ENCODE data around the gene BCLAF3.

Gene BCLAF3

DNA sequence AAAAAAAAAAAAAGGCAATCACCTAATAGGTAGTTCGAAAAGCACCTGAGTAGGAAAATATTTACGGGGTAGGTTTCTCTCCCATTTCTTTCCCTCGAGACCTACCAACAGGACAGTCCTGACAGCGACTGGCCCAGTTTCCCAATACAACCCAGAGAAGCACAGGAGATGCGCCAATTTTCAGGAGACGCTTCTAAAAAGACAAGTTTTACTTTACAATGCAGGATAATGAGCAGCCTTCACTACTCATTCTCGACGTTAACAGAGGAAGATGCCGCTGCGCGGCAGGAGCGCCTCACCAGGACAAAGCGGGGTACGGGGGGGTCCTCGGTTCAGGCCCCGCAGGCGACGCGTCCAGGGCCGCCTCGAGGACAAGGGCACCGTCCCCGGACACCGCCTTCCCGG, 708 bp downstream of the BCLAF3 start:
- Mint-ChIP-seq H3K27ac (no peak overlapping the region), H3K27me3 (no peaks in the 10 kb centered on the region), H3K4me1 (peaks cover 22% of the 10 kb centered on the region), H3K36me3 (no peaks in the 10 kb centered on the region), H3K4me3 (peak overlapping the region; percentile 96), H3K9me3 (no peaks in the 10 kb centered on the region)

DNA sequence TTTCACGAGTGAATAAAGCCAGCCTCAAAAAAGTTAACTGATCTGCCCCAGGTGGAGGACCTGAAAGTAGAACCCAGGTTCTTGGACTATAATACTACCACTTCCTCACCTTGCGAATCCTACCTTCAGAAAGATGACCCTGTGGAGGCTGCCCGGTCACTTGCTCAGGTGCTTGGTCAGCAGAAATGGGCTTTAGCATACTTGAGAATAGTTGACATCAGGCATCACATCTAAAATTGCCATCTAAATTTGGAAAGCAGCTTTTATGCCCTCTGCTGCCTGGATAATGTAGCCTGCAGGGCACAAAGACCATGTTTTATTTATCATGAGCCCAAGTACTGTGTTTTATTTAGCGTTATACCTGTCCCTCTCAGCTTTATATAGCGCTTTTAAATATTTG, 3.0 kb downstream of the BCLAF3 start:
- H3K4me1 Mint-ChIP-seq = peaks cover 22% of the 10 kb centered on the region
- H3K27ac Mint-ChIP-seq = no peak overlapping the region
- no peaks in the 10 kb centered on the region for H3K27me3 Mint-ChIP-seq
- H3K9me3 Mint-ChIP-seq = no peaks in the 10 kb centered on the region
- H3K4me3 Mint-ChIP-seq = no peak overlapping the region
- no peaks in the 10 kb centered on the region for H3K36me3 Mint-ChIP-seq

DNA sequence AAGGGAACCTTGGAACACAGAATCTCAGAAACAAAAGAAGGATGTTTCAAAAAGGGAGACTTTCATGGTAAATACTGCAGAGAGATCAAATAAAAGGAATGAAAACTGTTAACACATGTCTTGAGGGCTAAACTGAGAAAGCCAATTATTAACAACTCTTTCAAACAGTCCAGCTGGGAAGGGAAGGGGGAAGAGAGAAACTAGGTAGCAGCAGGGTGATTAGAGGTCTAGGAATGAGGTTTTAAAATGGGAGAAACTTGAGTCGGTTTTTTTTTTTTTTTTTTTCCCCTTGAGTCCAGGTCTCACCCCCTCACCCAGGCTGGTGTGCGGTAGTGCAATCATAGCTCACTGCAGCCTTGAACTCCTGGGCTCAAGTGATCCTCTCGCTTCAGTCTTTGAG, 4.3 kb downstream of the BCLAF3 start:
- peaks cover 25% of the 10 kb centered on the region for H3K4me1 Mint-ChIP-seq
- no peak overlapping the region for H3K27ac Mint-ChIP-seq
- no peaks in the 10 kb centered on the region for H3K27me3 Mint-ChIP-seq
- no peaks in the 10 kb centered on the region for H3K36me3 Mint-ChIP-seq
- H3K9me3 Mint-ChIP-seq = no peaks in the 10 kb centered on the region
- no peak overlapping the region for H3K4me3 Mint-ChIP-seq

DNA sequence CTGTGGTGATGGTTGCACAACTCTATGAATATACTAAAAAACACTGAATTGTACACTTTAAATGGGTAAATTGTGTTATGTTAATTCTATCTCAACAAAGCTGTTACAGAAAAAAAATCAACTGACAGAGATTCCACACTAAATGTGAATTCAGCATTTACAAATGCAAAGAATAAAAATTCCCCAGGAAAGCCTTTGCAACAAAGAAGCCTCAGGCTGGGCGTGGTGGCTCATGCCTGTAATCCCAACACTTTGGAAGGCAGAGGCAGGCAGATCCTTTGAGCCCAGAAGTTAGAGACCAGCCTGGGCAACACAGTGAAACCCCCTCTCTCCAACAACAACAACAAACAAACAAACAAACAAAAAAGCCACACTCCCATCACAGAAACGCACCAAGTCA, 8.9 kb downstream of the BCLAF3 start:
- Mint-ChIP-seq H3K4me1 (peaks cover 25% of the 10 kb centered on the region), H3K27me3 (no peaks in the 10 kb centered on the region), H3K27ac (no peak overlapping the region), H3K4me3 (no peak overlapping the region), H3K9me3 (peaks cover 5% of the 10 kb centered on the region), H3K36me3 (peaks cover 12% of the 10 kb centered on the region)

DNA sequence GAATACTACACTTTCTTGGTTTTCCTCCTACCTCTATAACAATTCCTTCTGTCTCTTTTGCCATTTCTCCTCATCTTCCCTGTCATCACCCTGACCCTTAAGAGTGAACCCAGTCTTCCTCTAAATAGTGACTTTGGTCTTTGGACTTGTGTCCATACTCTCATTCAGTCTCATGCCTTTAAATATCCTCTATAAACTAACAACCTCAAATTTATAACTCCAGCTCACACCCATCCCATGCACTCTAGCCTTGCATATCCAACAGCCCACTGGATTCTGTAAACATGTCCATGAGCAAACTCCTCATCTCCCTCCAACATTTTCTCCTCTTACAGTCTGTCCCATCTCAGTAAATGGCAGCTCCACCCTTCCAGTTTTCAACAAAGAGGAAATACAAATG, 15.0 kb downstream of the BCLAF3 start:
- Mint-ChIP-seq H3K27ac (no peak overlapping the region), H3K27me3 (no peaks in the 10 kb centered on the region), H3K9me3 (peaks cover 5% of the 10 kb centered on the region), H3K36me3 (peaks cover 16% of the 10 kb centered on the region), H3K4me1 (peaks cover 31% of the 10 kb centered on the region), H3K4me3 (no peak overlapping the region)

DNA sequence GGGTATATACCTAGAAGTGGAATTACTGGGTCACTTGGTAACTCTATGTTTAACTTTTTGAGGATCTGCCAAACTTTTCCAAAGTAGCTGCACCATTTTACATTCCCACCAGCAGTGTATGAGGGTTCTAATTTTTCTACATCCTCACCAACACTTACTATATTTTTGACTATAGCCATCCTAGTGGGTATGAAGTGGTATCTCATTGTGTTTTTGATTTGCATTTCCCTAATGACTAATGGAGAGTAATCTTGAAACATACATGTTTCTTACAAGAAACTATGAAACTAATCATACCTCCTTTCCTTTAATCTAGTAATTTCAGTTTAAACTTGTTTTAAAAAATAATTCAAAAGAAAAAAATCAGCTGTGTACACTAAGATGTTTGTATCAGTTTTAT, 17.9 kb downstream of the BCLAF3 start:
- H3K9me3 Mint-ChIP-seq = peaks cover under 1% of the 10 kb centered on the region
- no peak overlapping the region for H3K27ac Mint-ChIP-seq
- H3K36me3 Mint-ChIP-seq = peaks cover 15% of the 10 kb centered on the region
- peaks cover 32% of the 10 kb centered on the region for H3K4me1 Mint-ChIP-seq
- no peak overlapping the region for H3K4me3 Mint-ChIP-seq
- H3K27me3 Mint-ChIP-seq = no peaks in the 10 kb centered on the region

DNA sequence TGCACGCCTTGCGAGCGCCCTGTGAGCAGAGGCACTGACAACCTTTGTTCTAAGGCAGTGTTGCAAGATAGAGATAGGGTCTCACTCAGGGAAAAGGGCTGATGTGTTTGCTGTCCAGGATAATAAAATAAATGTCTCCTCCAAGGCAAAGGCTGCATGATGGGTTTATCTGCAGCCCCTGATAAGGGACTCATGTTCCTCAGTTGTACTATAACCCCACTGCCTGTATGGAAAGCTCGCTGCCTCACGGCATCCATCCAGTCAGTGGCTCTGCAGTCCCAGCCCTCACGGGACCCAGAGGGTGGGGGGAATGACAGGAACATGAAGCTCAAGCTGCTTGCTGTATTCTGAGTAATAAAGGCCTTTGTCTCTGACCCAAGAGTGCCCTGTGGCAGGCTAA, 22.6 kb downstream of the BCLAF3 start:
- Mint-ChIP-seq H3K36me3 (peaks cover 10% of the 10 kb centered on the region), H3K4me3 (no peak overlapping the region), H3K4me1 (peaks cover 21% of the 10 kb centered on the region), H3K9me3 (no peaks in the 10 kb centered on the region), H3K27me3 (no peaks in the 10 kb centered on the region), H3K27ac (no peak overlapping the region)

DNA sequence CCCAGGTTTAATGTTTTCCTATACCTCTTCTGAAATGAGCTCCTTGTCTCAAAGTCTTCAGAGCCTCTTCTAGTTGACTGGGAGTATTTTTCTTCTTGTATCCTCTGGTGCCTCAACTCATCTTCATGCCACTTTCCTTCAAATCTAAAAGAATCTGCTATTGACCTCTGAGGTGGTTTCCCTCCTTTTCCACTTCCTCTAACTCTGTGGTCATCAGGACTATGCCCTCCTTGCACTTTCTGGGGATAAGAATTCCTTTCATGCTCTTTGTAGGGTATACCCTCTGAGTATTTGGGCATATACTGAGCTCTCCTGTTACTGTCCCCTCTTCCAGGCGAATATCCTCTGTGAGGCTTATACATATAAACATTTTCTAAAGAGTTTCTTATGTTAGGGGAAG, 24.8 kb downstream of the BCLAF3 start:
- no peak overlapping the region for H3K27ac Mint-ChIP-seq
- H3K27me3 Mint-ChIP-seq = no peaks in the 10 kb centered on the region
- peaks cover 17% of the 10 kb centered on the region for H3K4me1 Mint-ChIP-seq
- no peak overlapping the region for H3K4me3 Mint-ChIP-seq
- peaks cover 10% of the 10 kb centered on the region for H3K36me3 Mint-ChIP-seq
- no peaks in the 10 kb centered on the region for H3K9me3 Mint-ChIP-seq

DNA sequence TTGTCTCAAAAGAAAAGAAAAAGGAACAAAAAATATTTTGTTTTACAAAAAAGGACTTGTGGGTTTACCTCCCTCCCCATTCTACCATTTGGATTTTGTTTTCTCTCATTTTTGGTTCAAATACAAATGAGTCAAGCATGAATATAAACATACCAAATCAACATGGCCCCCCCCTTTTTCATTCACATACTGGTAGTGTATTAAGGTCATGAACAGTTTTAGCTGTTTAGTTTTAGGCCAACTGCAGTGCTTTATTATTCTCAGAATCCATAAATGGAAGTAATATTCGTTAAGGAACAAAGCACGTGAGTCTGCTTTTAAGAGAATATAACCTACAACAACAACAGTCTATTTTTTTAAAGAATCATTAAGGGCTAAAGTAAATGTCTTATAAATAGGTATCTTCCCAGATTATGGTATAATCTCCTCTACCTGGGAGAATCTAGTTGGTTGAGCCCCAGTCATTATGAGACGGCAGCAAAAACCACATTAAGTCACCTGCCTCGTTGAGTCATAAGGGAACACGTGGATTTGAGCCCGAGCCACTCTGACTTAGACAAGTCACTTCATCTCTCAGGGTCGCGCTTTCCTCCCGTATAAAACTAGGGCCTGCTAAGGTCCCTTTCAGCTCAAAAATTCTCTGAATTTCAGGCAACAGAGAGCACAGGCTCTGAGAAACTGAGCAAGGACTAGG, 26.7 kb downstream of the BCLAF3 start:
- no peaks in the 10 kb centered on the region for H3K27me3 Mint-ChIP-seq
- H3K36me3 Mint-ChIP-seq = peaks cover 9% of the 10 kb centered on the region
- H3K27ac Mint-ChIP-seq = no peak overlapping the region
- no peak overlapping the region for H3K4me3 Mint-ChIP-seq
- H3K9me3 Mint-ChIP-seq = no peaks in the 10 kb centered on the region
- peaks cover 16% of the 10 kb centered on the region for H3K4me1 Mint-ChIP-seq

DNA sequence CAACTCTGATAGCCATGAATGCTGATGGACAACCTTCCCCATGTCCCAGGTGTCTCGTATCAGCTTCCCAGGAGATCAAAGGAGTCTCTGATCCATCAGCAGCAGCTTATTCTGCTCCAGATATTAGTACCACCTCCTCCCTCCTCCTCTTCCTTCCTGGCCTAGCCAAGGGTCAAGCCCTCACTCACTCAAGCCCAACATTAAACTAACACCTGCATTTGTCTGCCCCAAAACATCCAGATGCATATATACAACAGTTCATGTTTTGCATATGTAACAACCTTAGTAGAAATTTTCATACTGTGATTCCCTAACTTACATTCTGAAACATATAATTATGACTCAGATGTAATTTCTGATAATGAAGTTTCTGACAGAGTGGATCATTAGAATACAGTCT, 29.9 kb downstream of the BCLAF3 start:
- Mint-ChIP-seq H3K9me3 (no peaks in the 10 kb centered on the region), H3K27me3 (no peaks in the 10 kb centered on the region), H3K36me3 (peaks cover 5% of the 10 kb centered on the region), H3K27ac (peak overlapping the region; percentile 3), H3K4me1 (peaks cover 12% of the 10 kb centered on the region), H3K4me3 (no peak overlapping the region)

DNA sequence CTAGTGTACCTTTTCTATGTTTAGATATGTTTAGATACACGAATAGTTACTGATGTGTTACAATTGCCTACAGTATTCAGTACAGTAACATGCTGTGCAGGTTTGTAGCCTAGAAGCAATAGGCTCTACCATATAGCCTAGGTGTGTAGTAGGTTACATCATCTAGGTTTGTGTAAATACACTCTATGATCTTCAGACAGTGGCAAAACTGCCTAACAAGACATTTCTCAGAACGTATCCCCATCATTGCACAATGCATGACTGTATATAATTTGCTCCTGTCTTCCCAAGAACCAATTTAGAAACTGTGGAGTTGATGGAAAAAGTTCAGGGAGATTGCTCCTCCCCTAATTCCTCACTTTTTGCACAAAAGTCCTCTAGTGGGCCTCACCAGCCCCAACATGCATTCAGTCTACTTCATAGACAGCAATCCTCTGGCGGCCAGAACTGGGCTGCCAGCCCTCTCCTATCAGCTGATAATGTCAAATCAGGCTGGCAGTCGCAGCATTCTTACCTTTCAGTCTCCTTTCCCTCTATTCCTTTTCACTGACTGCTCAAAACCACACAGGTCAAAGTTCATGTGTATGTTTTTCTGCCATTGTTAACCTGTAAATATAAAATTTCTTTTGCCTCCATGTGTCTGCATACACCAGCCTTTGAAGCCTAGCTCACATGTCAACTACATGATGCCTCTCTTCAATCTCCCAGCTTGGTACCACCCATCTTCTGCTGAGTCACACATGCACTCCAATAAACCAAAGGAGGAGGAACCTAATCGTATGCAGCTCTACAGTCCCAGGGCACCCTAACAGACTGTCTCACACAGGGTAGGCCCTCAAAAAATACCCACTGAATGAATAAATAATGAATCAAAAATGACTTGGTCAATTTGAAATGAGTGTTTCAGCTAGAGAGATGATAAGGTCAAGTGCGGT, 32.0 kb downstream of the BCLAF3 start:
- Mint-ChIP-seq H3K4me3 (no peak overlapping the region), H3K4me1 (peaks cover 6% of the 10 kb centered on the region), H3K36me3 (peaks cover 5% of the 10 kb centered on the region), H3K27me3 (no peaks in the 10 kb centered on the region), H3K27ac (no peak overlapping the region), H3K9me3 (no peaks in the 10 kb centered on the region)

DNA sequence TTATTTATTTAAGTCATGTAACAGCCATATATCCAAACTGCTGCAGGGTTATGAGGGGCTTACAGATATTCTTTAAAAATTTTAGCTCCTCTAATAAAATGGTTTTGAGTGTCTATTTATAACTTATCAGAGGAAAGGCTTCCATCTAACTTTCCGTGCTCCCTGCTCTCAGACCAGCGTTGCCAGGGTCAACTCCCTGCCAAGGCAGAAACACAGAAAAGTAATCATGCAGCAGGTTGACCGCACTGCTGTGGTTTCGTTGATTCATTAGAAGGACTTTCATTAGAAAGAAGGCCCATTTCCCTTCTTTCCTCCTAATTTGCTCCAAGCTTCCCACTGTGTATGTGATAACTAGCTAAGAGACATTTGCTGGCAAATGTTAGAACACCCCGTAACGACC, 33.9 kb downstream of the BCLAF3 start:
- Mint-ChIP-seq H3K36me3 (peaks cover 5% of the 10 kb centered on the region), H3K27me3 (no peaks in the 10 kb centered on the region), H3K27ac (no peak overlapping the region), H3K4me1 (peaks cover 10% of the 10 kb centered on the region), H3K9me3 (no peaks in the 10 kb centered on the region), H3K4me3 (no peak overlapping the region)

DNA sequence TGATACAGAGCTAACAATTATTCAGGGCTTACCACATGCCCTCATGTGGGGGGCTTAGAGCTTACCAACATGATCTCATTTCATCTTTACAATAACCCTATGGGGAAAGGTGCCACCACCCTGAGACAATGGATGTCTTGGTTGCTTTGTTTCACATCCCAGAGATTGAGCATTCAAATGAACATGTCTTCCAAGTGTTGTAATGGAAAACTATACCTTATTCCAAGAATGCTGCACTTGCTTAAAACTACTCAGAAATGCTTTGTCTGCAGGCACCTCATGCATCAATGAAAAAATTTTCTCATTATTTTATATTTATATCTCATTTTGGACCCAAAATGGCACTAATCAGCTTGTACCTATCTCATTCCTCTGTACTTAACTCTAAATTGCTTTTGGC, 34.6 kb downstream of the BCLAF3 start:
- Mint-ChIP-seq H3K36me3 (peaks cover 5% of the 10 kb centered on the region), H3K4me1 (peaks cover 10% of the 10 kb centered on the region), H3K27ac (no peak overlapping the region), H3K4me3 (no peak overlapping the region), H3K27me3 (no peaks in the 10 kb centered on the region), H3K9me3 (no peaks in the 10 kb centered on the region)

DNA sequence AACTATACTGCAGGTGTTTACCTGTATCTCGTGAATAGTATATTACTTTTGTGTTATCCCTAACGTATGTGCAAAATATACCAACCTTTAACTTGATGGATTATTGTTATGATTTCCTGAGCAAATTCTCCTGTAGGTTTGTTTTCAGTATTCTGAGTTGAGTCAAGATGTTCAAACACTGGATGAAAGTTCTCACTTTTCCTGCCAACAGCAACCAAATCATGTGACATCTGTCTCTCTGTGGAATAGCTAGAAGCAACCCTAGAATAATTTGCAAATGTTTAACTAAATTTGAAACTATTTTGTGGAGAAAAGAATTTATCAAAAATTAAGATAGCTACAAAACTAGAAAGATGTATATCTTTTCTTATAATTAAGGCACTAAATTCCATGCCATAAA, 35.6 kb downstream of the BCLAF3 start:
- Mint-ChIP-seq H3K36me3 (peaks cover 4% of the 10 kb centered on the region), H3K4me3 (no peak overlapping the region), H3K9me3 (no peaks in the 10 kb centered on the region), H3K27me3 (no peaks in the 10 kb centered on the region), H3K27ac (no peak overlapping the region), H3K4me1 (peaks cover 4% of the 10 kb centered on the region)

DNA sequence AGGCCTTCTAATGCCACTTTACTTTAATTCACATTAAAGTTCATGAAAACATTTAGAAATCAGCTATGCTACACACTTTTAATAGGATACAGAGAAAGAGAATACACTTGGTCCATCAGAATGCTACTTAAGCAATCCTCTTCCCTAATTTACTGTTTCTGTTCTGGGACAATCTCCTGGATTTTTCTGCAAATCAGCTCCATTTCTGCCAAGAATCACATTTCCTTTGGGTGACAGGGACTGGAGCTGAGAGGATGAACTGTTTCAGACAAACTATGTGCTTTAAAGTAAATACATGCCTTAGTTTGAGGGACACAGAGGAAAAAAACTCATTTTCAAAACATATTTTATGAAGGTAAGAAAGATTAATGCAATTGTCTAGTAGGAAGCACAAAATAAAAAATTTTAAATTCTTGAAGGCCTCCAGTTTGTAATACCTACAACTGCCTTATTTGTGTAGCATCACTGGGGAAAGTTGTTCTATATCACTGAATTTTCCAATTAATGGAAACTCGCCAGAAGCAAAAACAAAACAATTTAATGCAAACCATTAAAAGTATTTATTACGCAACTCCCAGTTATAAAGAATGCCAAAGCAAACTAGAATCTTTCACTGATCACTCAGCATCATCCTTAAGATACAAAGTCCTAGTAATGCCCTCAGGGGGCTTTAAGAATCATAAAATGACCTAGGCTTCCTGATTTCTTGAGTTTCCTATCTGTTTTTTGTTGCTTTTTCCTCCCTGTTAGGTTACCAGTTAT, 36.3 kb downstream of the BCLAF3 start:
- Mint-ChIP-seq H3K4me3 (no peak overlapping the region), H3K27me3 (no peaks in the 10 kb centered on the region), H3K27ac (no peak overlapping the region), H3K4me1 (peaks cover 4% of the 10 kb centered on the region), H3K9me3 (no peaks in the 10 kb centered on the region), H3K36me3 (peaks cover 5% of the 10 kb centered on the region)

DNA sequence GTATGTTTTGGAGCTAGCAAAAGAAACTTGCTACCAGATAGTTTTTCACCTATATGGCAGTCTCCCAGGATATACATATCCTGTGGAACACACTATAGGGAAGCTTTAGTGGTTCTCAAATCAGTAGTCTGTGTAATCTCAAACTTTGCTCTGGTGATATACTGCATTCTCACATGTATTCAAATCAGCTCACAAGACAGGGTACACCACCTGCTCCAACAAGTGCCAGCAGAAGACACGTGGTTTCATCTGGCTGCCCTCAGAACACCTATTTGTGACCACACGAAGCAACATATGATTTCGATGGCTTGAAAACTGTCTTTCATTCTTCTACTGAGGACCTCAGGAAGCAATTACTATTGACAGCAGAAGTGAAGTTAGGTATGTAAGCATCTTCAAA, 37.7 kb downstream of the BCLAF3 start:
- Mint-ChIP-seq H3K4me3 (no peak overlapping the region), H3K36me3 (peaks cover 3% of the 10 kb centered on the region), H3K9me3 (no peaks in the 10 kb centered on the region), H3K27ac (no peak overlapping the region), H3K4me1 (peaks cover 4% of the 10 kb centered on the region), H3K27me3 (no peaks in the 10 kb centered on the region)
